Ovary (tissue), 9 donors: ENCODE measurements around the gene ZFPM1. TPM values are rescaled to one million over a fixed set of nuclear protein-coding genes. Genes with fewer than 3 reads are reported as not detected.

Experiments
- DNase-seq, 5 donors: peaks; one replicate each; pipeline ENCODE4 v3.0.0-alpha.2; 2019 to 2020
- H3K27ac ChIP-seq, 2 donors: fragments of 200-600 bp; one replicate each; pipeline versions ENCODE4 v1.5.1 to v1.8.0; 2019 to 2022
- H3K27me3 ChIP-seq: fragments of 200-600 bp; one replicate; pipeline ENCODE4 v1.8.0; 2022
- H3K36me3 ChIP-seq: fragments of 200-600 bp; sonication (generic); one replicate; pipeline ENCODE4 v1.5.1; 2019
- H3K4me1 ChIP-seq: one replicate; pipeline ENCODE4 v1.8.1; 2013; ENCODE audit warnings: mild to moderate bottlenecking, moderate library complexity; ENCODE audit not compliant: insufficient read depth
- H3K4me3 ChIP-seq: fragments of 200-600 bp; sonication (generic); one replicate; pipeline ENCODE4 v1.5.1; 2017
- H3K9me3 ChIP-seq, 2 donors: fragments of 200-600 bp in 1 of 2; sonication (generic) in 1 of 2; one replicate each; pipeline versions ENCODE4 v1.5.1 to v1.8.1; 2013 to 2019; ENCODE audit warnings: mild to moderate bottlenecking in 1 of 2, moderate library complexity in 1 of 2
- CTCF ChIP-seq, 3 donors: fragments of 450-650 bp in 2 of 3; fragments of 200-600 bp in 1 of 3; IDR thresholded peaks; one replicate each; pipeline versions ENCODE4 v1.5.1 to v1.8.0; 2016 to 2022; ENCODE audit warnings: antibody characterized with exemption in 3 of 3, mild to moderate bottlenecking in 1 of 3
- EP300 ChIP-seq: sonication (generic); formaldehyde crosslinking; IDR thresholded peaks from one replicate; pipeline ENCODE4 v1.6.1; 2017; ENCODE audit warnings: antibody characterized with exemption
- POLR2A ChIP-seq: fragments of 450-650 bp; IDR thresholded peaks from one replicate; pipeline ENCODE4 v1.6.1; 2017; ENCODE audit warnings: antibody characterized with exemption, mild to moderate bottlenecking, moderate library complexity
- WGBS, 3 donors: extraction: QIAGEN DNeasy Blood & Tissue Kit in 1 of 3; methylation state at CpG; one replicate each; pipeline versions ENCODE4 v1.1.5 to v1.1.7; 2013 to 2017; 5-methylcytosine and 5-hydroxymethylcytosine counted together
- intact Hi-C, 4 donors: fragments of 100-400 bp; cut with DNase I; formaldehyde crosslinking; loops; one replicate each; pipeline versions ENCODE4 v1.11.0 to v1.15.1; 2022 to 2023
- microRNA-seq, 3 donors: library from miRNA; unstranded; fragments of <30 nt; microRNA quantifications; one replicate each; pipeline versions ENCODE4 to v1.2.0, GENCODE V29; 2019 to 2020
- polyA plus RNA-seq, 2 donors: library from polyadenylated mRNA; stranded (reverse); fragments of 200-250 nt in 1 of 2; fragments of 350-450 nt in 1 of 2; fragmentation: Illumina TruSeq in 1 of 2; extraction: RNeasy Lipid Tissue Mini Kit (QIAGEN cat#74804) in 1 of 2; gene quantifications; one replicate each; pipeline ENCODE4 v1.2.3, GENCODE V29; 2013 to 2014
- small RNA-seq: library from RNA; depleted of rRNA; stranded (forward); fragments of <200 nt; gene quantifications from one replicate; pipeline ENCODE3, GENCODE V24; 2016
- total RNA-seq, 7 donors: library from RNA; depleted of rRNA in 2 of 7; stranded (reverse); fragments of >200 nt in 2 of 7; fragmentation: NEBNext Ultra II Directional in 3 of 7; extraction: Animal tissue kit (Norgen Biotek cat#: 25700) in 3 of 7; gene quantifications; one replicate each; pipeline versions ENCODE4 v1.1.0 to v1.2.4, GENCODE V29; 2016 to 2023
- donor health status: DM: no; HTN: no; CAD: no; lungs with moderate emphysema.
- donor health status: DM: no; HTN: no; CAD: no.
- donor health status: Bipolar disorder and iron deficiency.
- donor health status: DM: yes; HTN: yes; CAD: no.
- donor health status: DM: no; HTN: no; CAD: no.
- donor health status: DM: yes; HTN: yes; CAD: no.

ZFPM1 gene
- total and polyA plus RNA-seq, 9 donors: 0.10 to 11.4 (median 3.5) TPM

DNA sequence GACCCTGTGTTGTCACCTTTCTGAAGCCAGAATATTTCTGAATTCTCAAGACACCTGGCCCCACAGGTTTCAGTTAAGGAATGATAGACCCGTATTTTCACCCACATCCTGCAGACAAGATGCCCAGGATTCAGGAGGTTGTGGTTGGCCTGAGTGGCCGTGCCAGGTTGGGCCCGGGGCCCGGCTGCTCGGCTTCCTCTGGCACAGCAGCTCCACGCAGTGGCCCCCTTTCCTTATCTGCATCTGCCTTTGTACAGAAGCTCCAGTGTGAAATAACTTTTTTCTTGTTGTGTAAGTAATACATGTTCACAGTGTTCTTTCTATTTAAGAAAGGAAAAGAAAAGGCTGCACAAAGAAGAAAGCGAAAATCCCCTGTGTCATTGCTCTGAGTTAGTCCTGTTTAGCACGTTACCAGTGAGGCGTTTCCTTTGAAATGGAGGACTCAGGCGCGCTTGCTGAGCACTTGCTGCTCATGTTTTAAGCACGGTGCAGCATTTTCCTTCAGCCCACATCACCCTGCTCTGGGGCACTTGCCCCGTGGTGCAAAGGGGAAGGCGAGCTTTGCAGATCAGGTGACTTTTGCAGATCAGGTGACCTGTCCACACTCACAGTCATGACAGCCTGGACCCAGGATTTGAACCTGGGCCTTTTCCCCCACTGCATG, 130.0 kb downstream of the ZFPM1 start:
- no peaks in the 10 kb centered on the region for H3K36me3 ChIP-seq

GRCh38 chr16:88584676-88585075, 131.6 kb downstream of the ZFPM1 start:
- DNase-seq: no peak
- Histone ChIP-seq H3K27ac (no peak overlapping the region), H3K27me3 (no peaks in the 10 kb centered on the region), H3K4me3 (no peak overlapping the region), H3K36me3 (no peaks in the 10 kb centered on the region), H3K9me3 (no peaks in the 10 kb centered on the region), H3K4me1 (no peaks in the 10 kb centered on the region)
- intact Hi-C loops: no loop called here
- TF ChIP-seq EP300 (no peak), CTCF (IDR thresholded peaks at IDR 0.05) (no peak), POLR2A (no peak)
- WGBS, 3 donors: 67 to 79% (median 69%) methylated on average over 6 of the region's 6 CpGs

More for the DNA sequence above, 130.0 kb downstream of the ZFPM1 start:
- DNase-seq: no peak
- TF ChIP-seq CTCF (IDR thresholded peaks at IDR 0.05): no peak
- TF ChIP-seq EP300: no peak
- no peak for TF ChIP-seq POLR2A
- H3K27me3 ChIP-seq: no peaks in the 10 kb centered on the region
- no peak overlapping the region for H3K27ac ChIP-seq
- no peak overlapping the region for H3K4me3 ChIP-seq
- WGBS, 3 donors: 83 to 90% (median 83%) methylated on average over 14 of the region's 14 CpGs
- intact Hi-C loops: no loop called here
- H3K4me1 ChIP-seq: no peaks in the 10 kb centered on the region
- H3K9me3 ChIP-seq: no peaks in the 10 kb centered on the region

GRCh38 chr16:88585269-88585668, 132.2 kb downstream of the ZFPM1 start:
- no peak for DNase-seq
- TF ChIP-seq EP300 (no peak), POLR2A (no peak), CTCF (IDR thresholded peaks at IDR 0.05) (no peak)
- 62 to 78% (median 67%) methylated on average over 8 of the region's 8 CpGs for WGBS, 3 donors

DNA sequence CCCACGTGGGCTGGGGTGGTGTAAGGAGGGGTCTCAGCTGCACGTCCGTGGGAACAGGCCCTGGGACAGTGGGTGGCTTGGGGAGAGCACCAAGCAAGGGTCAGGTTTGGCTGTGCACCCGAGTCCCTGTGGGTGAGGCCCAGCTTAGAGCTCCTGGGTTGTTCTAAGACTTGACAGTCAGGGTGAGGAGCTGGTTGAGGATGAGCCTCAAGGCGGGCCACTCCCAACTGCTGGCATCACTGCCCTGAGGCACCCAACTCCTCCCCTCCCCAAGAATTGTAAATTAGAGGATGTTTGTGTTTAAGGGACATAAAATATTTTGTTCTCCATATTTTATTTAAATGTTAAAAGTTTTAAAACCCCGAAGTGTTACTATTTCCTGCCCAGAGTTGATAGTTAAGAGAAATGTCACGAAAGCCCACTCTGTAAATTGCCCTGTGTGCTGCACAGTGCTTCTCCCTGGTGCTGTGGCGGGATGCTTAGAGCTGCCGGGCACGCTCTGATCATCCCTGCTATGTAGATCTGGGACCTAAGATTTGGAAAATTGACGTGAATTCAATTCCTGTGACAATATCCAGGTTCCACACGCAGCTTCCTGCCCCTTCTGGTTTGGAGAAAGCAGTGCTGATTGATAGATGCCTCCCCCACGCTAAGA, 133.0 kb downstream of the ZFPM1 start:
- Histone ChIP-seq H3K4me1 (no peaks in the 10 kb centered on the region), H3K36me3 (no peaks in the 10 kb centered on the region), H3K27ac (no peak overlapping the region), H3K9me3 (no peaks in the 10 kb centered on the region), H3K27me3 (no peaks in the 10 kb centered on the region), H3K4me3 (no peak overlapping the region)
- no peak for DNase-seq
- no peak for TF ChIP-seq CTCF (IDR thresholded peaks at IDR 0.05)
- no peak for TF ChIP-seq EP300
- no peak for TF ChIP-seq POLR2A
- WGBS, 3 donors: 85 to 88% (median 85%) methylated on average over 13 of the region's 13 CpGs
- intact Hi-C loops: no loop called here

More at GRCh38 chr16:88585269-88585668, 132.2 kb downstream of the ZFPM1 start:
- no peak overlapping the region for H3K4me3 ChIP-seq
- H3K27ac ChIP-seq: no peak overlapping the region
- intact Hi-C loops: no loop called here
- H3K4me1 ChIP-seq: no peaks in the 10 kb centered on the region
- H3K36me3 ChIP-seq: no peaks in the 10 kb centered on the region
- no peaks in the 10 kb centered on the region for H3K9me3 ChIP-seq
- no peaks in the 10 kb centered on the region for H3K27me3 ChIP-seq

Small RNA genes within 50 kb of the gene (microRNA-seq; reads per million reads assigned to microRNA genes)
- gene MIR5189: 0 to 0.18 (median 0.16) reads per million in 3 donors

Small RNA genes within 50 kb of the gene (small RNA-seq; reads per million reads assigned to genes)
- gene MIR5189: not detected

Other genes with a start within 250 kb of the ZFPM1 start
- gene ZNF469, start 70.3 kb upstream of the ZFPM1 start, total RNA-seq: 10 to 100 TPM in 2 of 7 donors, 1 to 10 TPM in 5; 1.1 to 16.2 (median 7.5) TPM
- 1 to 10 TPM in 1 of 2 donors, under 1 TPM in 1; 0.52 to 3.0 TPM for gene ZNF469, start 70.3 kb upstream of the ZFPM1 start, polyA plus RNA-seq
- 10 to 100 TPM; 16.0 to 40.4 (median 36.5) TPM for gene ZC3H18, start 117.1 kb downstream of the ZFPM1 start, total RNA-seq
- 10 to 100 TPM; 17.1 to 25.3 TPM for gene ZC3H18, start 117.1 kb downstream of the ZFPM1 start, polyA plus RNA-seq
- not detected for gene IL17C, start 185.3 kb downstream of the ZFPM1 start, total RNA-seq
- gene IL17C, start 185.3 kb downstream of the ZFPM1 start, polyA plus RNA-seq: not detected
- gene CYBA, start 197.8 kb downstream of the ZFPM1 start, total RNA-seq: 100 to 1,000 TPM in 1 of 7 donors, 10 to 100 TPM in 6; 17.5 to 244 (median 63.0) TPM
- 10 to 100 TPM in 1 of 2 donors, 1 to 10 TPM in 1; 6.5 to 51.5 TPM for gene CYBA, start 197.8 kb downstream of the ZFPM1 start, polyA plus RNA-seq
- 100 to 1,000 TPM in 1 of 7 donors, 10 to 100 TPM in 5, 1 to 10 TPM in 1; 9.1 to 135 (median 20.9) TPM for gene MVD, start 209.8 kb downstream of the ZFPM1 start, total RNA-seq
- 10 to 100 TPM in 1 of 2 donors, 1 to 10 TPM in 1; 9.2 to 22.6 TPM for gene MVD, start 209.8 kb downstream of the ZFPM1 start, polyA plus RNA-seq
- gene SNAI3, start 233.2 kb downstream of the ZFPM1 start, total RNA-seq: 1 to 10 TPM in 1 of 7 donors, under 1 TPM in 3, not detected in 3; 0.12 to 1.0 (median 0.25) TPM
- under 1 TPM in 1 of 2 donors, not detected in 1; 0.28 TPM for gene SNAI3, start 233.2 kb downstream of the ZFPM1 start, polyA plus RNA-seq